GM21737 (cell line): ENCODE measurements around the gene AARSD1.
A peak's percentile ranks its signal among the peaks of the same experiment; 100 is the strongest.
"Not testable (repeated sequence)": the region's sequence is repeated elsewhere in the genome, so short reads cannot be mapped to it uniquely, and the experiment has no call there.

Source experiments
- ATAC-seq: cut with Tn5 transposase; IDR thresholded peaks from one replicate; pipeline ENCODE4 v1.9.1; 2021; ENCODE audit warnings: mild to moderate bottlenecking, moderate library complexity; ENCODE audit not compliant: unreplicated experiment

The AARSD1 gene

GRCh38 chr17:42964161-42964932 lies at the start of gene AARSD1:
Gene AARSD1, minus strand, starts transcription at chr17:42964454. Its CDS starts 14 bp downstream, at chr17:42964440.
- peak; percentile 85 for ATAC-seq

GRCh38 chr17:43013296-43013695 lies 49.0 kb upstream of the AARSD1 start:
- ATAC-seq = no peak

GRCh38 chr17:43011728-43012472 lies 47.6 kb upstream of the AARSD1 start:
- ATAC-seq = no peak

- ATAC-seq = no peak
These were observed 46.5 kb upstream of the AARSD1 start for GRCh38 chr17:43010667-43011308.

- ATAC-seq = peak; percentile 84
These were observed 42.6 kb upstream of the AARSD1 start, which contains the start of gene IFI35 for GRCh38 chr17:43006639-43007551. Gene IFI35, plus strand, starts transcription at chr17:43006784. Its CDS starts 164 bp downstream, at chr17:43006948.

- no peak for ATAC-seq
These were observed 39.4 kb upstream of the AARSD1 start for GRCh38 chr17:43003542-43004172.

GRCh38 chr17:43000894-43001293 lies 36.6 kb upstream of the AARSD1 start:
- ATAC-seq = not testable (repeated sequence)

GRCh38 chr17:42999003-42999525 lies 34.8 kb upstream of the AARSD1 start:
- ATAC-seq = no peak

GRCh38 chr17:42997984-42998938 lies 34.0 kb upstream of the AARSD1 start, which contains the start of gene RPL27:
Gene RPL27, plus strand, starts transcription at chr17:42998419. Its CDS starts 332 bp downstream, at chr17:42998751.
- ATAC-seq = peak; percentile 90

GRCh38 chr17:42997390-42997983 lies 33.2 kb upstream of the AARSD1 start:
- ATAC-seq = no peak

- ATAC-seq = not testable (repeated sequence)
These were observed 29.7 kb upstream of the AARSD1 start for GRCh38 chr17:42993913-42994312.

- no peak for ATAC-seq
These were observed 28.6 kb upstream of the AARSD1 start for GRCh38 chr17:42992872-42993271.

GRCh38 chr17:42991471-42991870 lies 27.2 kb upstream of the AARSD1 start:
- no peak for ATAC-seq

- ATAC-seq = no peak
These were observed 25.7 kb upstream of the AARSD1 start for GRCh38 chr17:42989726-42990652.

- ATAC-seq = no peak
These were observed 24.9 kb upstream of the AARSD1 start for GRCh38 chr17:42989141-42989540.

- peak; percentile 43 for ATAC-seq
These were observed 21.0 kb upstream of the AARSD1 start for GRCh38 chr17:42985225-42985624.

GRCh38 chr17:42982266-42982665 lies 18.0 kb upstream of the AARSD1 start:
- no peak for ATAC-seq
